Osteoblast (primary cell): Measurements from ENCODE around the gene ABAT. TPM values are rescaled to one million over a fixed set of nuclear protein-coding genes. Genes with fewer than 3 reads are reported as not detected.

Experiments
- DNase-seq: peaks from one replicate; pipeline ENCODE4 v3.0.0; 2011; ENCODE audit warnings: low spot score, mixed read lengths; ENCODE audit not compliant: insufficient read length; ENCODE audit errors: missing footprints
- H2AFZ ChIP-seq: 2 replicates; pipeline ENCODE4 v1.6.0; 2011; ENCODE audit warnings: mild to moderate bottlenecking, low read length
- H3K27ac ChIP-seq: 2 replicates; pipeline ENCODE4 v1.5.1; 2011; ENCODE audit warnings: mild to moderate bottlenecking, low read depth, low read length, moderate library complexity
- H3K27me3 ChIP-seq: 2 replicates; pipeline ENCODE4 v1.6.0; 2012; ENCODE audit warnings: mild to moderate bottlenecking, control low read depth, inconsistent platforms, low read length, moderate library complexity; ENCODE audit not compliant: insufficient read depth
- H3K36me3 ChIP-seq: 2 replicates; pipeline ENCODE4 v1.5.1; 2011; ENCODE audit warnings: mild to moderate bottlenecking, low read length, control low read depth, moderate library complexity; ENCODE audit not compliant: insufficient read depth
- H3K4me1 ChIP-seq: 2 replicates; pipeline ENCODE4 v1.5.1; 2011; ENCODE audit warnings: mild to moderate bottlenecking, low read length, control low read depth, moderate library complexity; ENCODE audit not compliant: insufficient read depth
- H3K4me2 ChIP-seq: 2 replicates; pipeline ENCODE4 v1.6.0; 2011; ENCODE audit warnings: mild to moderate bottlenecking, low read length; ENCODE audit not compliant: insufficient read depth
- H3K4me3 ChIP-seq: fragments of 200-600 bp; sonication (generic); 3 replicates; pipeline ENCODE4 v1.5.1; 2012; ENCODE audit warnings: mild to moderate bottlenecking, low read length, inconsistent platforms; ENCODE audit not compliant: insufficient read depth
- H3K79me2 ChIP-seq: 2 replicates; pipeline ENCODE4 v1.6.0; 2012; ENCODE audit warnings: mild to moderate bottlenecking, low read length, control low read depth, inconsistent platforms; ENCODE audit not compliant: insufficient read depth
- H3K9me3 ChIP-seq: 2 replicates; pipeline ENCODE4 v1.5.1; 2011; ENCODE audit warnings: low read depth, low read length, control low read depth
- H4K20me1 ChIP-seq: 2 replicates; pipeline ENCODE4 v1.6.0; 2012; ENCODE audit warnings: mild to moderate bottlenecking, low read length, control low read depth; ENCODE audit not compliant: insufficient read depth
- CTCF ChIP-seq: IDR thresholded peaks from 2 replicates; pipeline ENCODE4 v1.5.1; 2011; ENCODE audit warnings: mild to moderate bottlenecking, low read depth, low read length, moderate library complexity; ENCODE audit errors: extremely low read depth
- total RNA-seq: library from RNA; depleted of rRNA; stranded (reverse); fragments of >200 nt; gene quantifications from 2 replicates; pipeline ENCODE4 v1.2.3, GENCODE V29; 2012

Gene ABAT
- total RNA-seq, 1 donor: 6.5 TPM

GRCh38 chr16:8775359-8775758 is 100.9 kb downstream of the ABAT start:
- no peak overlapping the region for H3K4me3 ChIP-seq
- no peak for TF ChIP-seq CTCF
- no peaks in the 10 kb centered on the region for H3K27me3 ChIP-seq
- no peaks in the 10 kb centered on the region for H3K9me3 ChIP-seq
- H2AFZ ChIP-seq: no peak overlapping the region
- H3K27ac ChIP-seq: no peak overlapping the region
- no peak for DNase-seq
- no peaks in the 10 kb centered on the region for H3K79me2 ChIP-seq
- no peaks in the 10 kb centered on the region for H3K4me1 ChIP-seq
- no peaks in the 10 kb centered on the region for H3K36me3 ChIP-seq
- H4K20me1 ChIP-seq: no peaks in the 10 kb centered on the region
- no peak overlapping the region for H3K4me2 ChIP-seq

- no peaks in the 10 kb centered on the region for H4K20me1 ChIP-seq
- H3K4me3 ChIP-seq: no peak overlapping the region
- no peak overlapping the region for H3K4me2 ChIP-seq
- no peaks in the 10 kb centered on the region for H3K27me3 ChIP-seq
- no peak for DNase-seq
- H3K36me3 ChIP-seq: no peaks in the 10 kb centered on the region
- no peaks in the 10 kb centered on the region for H3K79me2 ChIP-seq
- H3K4me1 ChIP-seq: no peaks in the 10 kb centered on the region
- H2AFZ ChIP-seq: no peak overlapping the region
- H3K9me3 ChIP-seq: no peaks in the 10 kb centered on the region
- no peak overlapping the region for H3K27ac ChIP-seq
- TF ChIP-seq CTCF: no peak
Observed at GRCh38 chr16:8776129-8776584, 101.7 kb downstream of the ABAT start.

- no peaks in the 10 kb centered on the region for H4K20me1 ChIP-seq
- H3K4me1 ChIP-seq: no peaks in the 10 kb centered on the region
- H3K36me3 ChIP-seq: no peaks in the 10 kb centered on the region
- H3K27me3 ChIP-seq: no peaks in the 10 kb centered on the region
- no peaks in the 10 kb centered on the region for H3K79me2 ChIP-seq
- TF ChIP-seq CTCF: no peak
- H2AFZ ChIP-seq: no peak overlapping the region
- no peak overlapping the region for H3K4me2 ChIP-seq
- no peak for DNase-seq
- H3K9me3 ChIP-seq: no peaks in the 10 kb centered on the region
- H3K4me3 ChIP-seq: no peak overlapping the region
- H3K27ac ChIP-seq: no peak overlapping the region
Observed at GRCh38 chr16:8777217-8777616, 102.8 kb downstream of the ABAT start.

GRCh38 chr16:8781797-8782196 is 107.4 kb downstream of the ABAT start:
- H3K9me3 ChIP-seq: no peaks in the 10 kb centered on the region
- H3K4me2 ChIP-seq: no peak overlapping the region
- no peaks in the 10 kb centered on the region for H3K4me1 ChIP-seq
- TF ChIP-seq CTCF: no peak
- H3K36me3 ChIP-seq: no peaks in the 10 kb centered on the region
- no peak for DNase-seq
- H2AFZ ChIP-seq: no peak overlapping the region
- H4K20me1 ChIP-seq: no peaks in the 10 kb centered on the region
- no peaks in the 10 kb centered on the region for H3K27me3 ChIP-seq
- H3K4me3 ChIP-seq: no peak overlapping the region
- no peaks in the 10 kb centered on the region for H3K79me2 ChIP-seq
- H3K27ac ChIP-seq: no peak overlapping the region
